Sigmoid colon (tissue), 7 donors: ENCODE measurements around the gene DYNLT3. TPM values are rescaled to one million over a fixed set of nuclear protein-coding genes. Genes with fewer than 3 reads are reported as not detected.
A peak's percentile ranks its signal among the peaks of the same experiment; 100 is the strongest.

Source experiments
- DNase-seq: peaks from one replicate; pipeline ENCODE4 v3.0.0-alpha.2; 2019
- H3K27ac ChIP-seq, 4 donors: fragments of 200-600 bp; sonication (generic); one replicate each; pipeline ENCODE4 v1.5.1; 2016 to 2019; ENCODE audit warnings: mild to moderate bottlenecking in 1 of 4
- H3K27me3 ChIP-seq, 3 donors: fragments of 200-600 bp; sonication (generic); one replicate each; pipeline ENCODE4 v1.5.1; 2019; ENCODE audit warnings: mild to moderate bottlenecking in 1 of 3
- H3K36me3 ChIP-seq, 4 donors: fragments of 200-600 bp; sonication (generic); one replicate each; pipeline ENCODE4 v1.5.1; 2016 to 2019
- H3K4me1 ChIP-seq, 4 donors: fragments of 200-600 bp; sonication (generic); one replicate each; pipeline ENCODE4 v1.5.1; 2017 to 2019
- H3K4me3 ChIP-seq, 4 donors: fragments of 200-600 bp; sonication (generic); one replicate each; pipeline ENCODE4 v1.5.1; 2017 to 2019; ENCODE audit warnings: mild to moderate bottlenecking in 2 of 4, moderate library complexity in 1 of 4
- H3K9me3 ChIP-seq, 4 donors: fragments of 200-600 bp in 3 of 4; sonication (generic) in 3 of 4; one replicate each; pipeline versions ENCODE4 v1.5.1 to v1.6.1; 2013 to 2019
- CTCF ChIP-seq, 4 experiments: fragments of 450-650 bp in 3 of 4; fragments of 200-600 bp in 1 of 4; IDR thresholded peaks; one replicate each; pipeline ENCODE4 v1.5.1; 2016 to 2019; ENCODE audit warnings: antibody characterized with exemption in 4 of 4, mild to moderate bottlenecking in 3 of 4, moderate library complexity in 2 of 4
- EP300 ChIP-seq, 4 donors: sonication (generic); formaldehyde crosslinking; IDR thresholded peaks; one replicate each; pipeline ENCODE4 v1.6.1; 2017; ENCODE audit warnings: antibody characterized with exemption in 4 of 4
- POLR2A ChIP-seq, 2 donors: fragments of 450-650 bp; IDR thresholded peaks; one replicate each; pipeline ENCODE4 v1.6.1; 2016; ENCODE audit warnings: antibody characterized with exemption in 2 of 2, mild to moderate bottlenecking in 2 of 2, moderate library complexity in 2 of 2
- POLR2AphosphoS5 ChIP-seq, 4 donors: sonication (generic); formaldehyde crosslinking; IDR thresholded peaks; one replicate each; pipeline ENCODE4 v1.6.1; 2017; ENCODE audit warnings: antibody characterized with exemption in 4 of 4
- WGBS, 2 donors: extraction: QIAGEN DNeasy Blood & Tissue Kit; methylation state at CpG; one replicate each; pipeline ENCODE4 v1.1.7; 2013; 5-methylcytosine and 5-hydroxymethylcytosine counted together
- intact Hi-C: fragments of 100-400 bp; cut with DNase I; formaldehyde crosslinking; loops from one replicate; pipeline ENCODE4 v1.15.1; 2023
- polyA plus RNA-seq, 3 donors: library from polyadenylated mRNA; stranded (reverse); fragments of 200-250 nt; gene quantifications; one replicate each; pipeline ENCODE4 v1.2.3, GENCODE V29; 2013
- total RNA-seq, 4 donors: library from RNA; depleted of rRNA; stranded (reverse); fragments of >200 nt; gene quantifications; one replicate each; pipeline ENCODE4 v1.1.0, GENCODE V29; 2016
- donor health status: healthy with polysubstance abuse.
- donor health status: Bipolar disorder and iron deficiency.
- donor health status: healthy.

Gene DYNLT3
- total RNA-seq (10 to 100 TPM; 32.4 to 55.3 (median 45.2) TPM), polyA plus RNA-seq (10 to 100 TPM; 16.5 to 37.2 (median 34.8) TPM)

GRCh38 chrX:37846934-37847732 lies at the start of gene DYNLT3:
Gene DYNLT3, minus strand, starts transcription at chrX:37847571. Its CDS starts 61 bp downstream, at chrX:37847510.
- DNase-seq: peak; percentile 90
- Histone ChIP-seq H3K27me3 (no peaks in the 10 kb centered on the region), H3K4me3 (peak within 1 kb of the TSS; percentile 74 to 81 (median 78)), H3K4me1 (no peaks in the 10 kb centered on the region), H3K9me3 (no peaks in the 10 kb centered on the region), H3K27ac (peak within 1 kb of the TSS; percentile 87 to 94 (median 88)), H3K36me3 (no peaks in the 10 kb centered on the region)
- peak; percentile 65 to 70 for TF ChIP-seq POLR2A (IDR thresholded peaks at IDR 0.05)
- TF ChIP-seq POLR2AphosphoS5 (IDR thresholded peaks at IDR 0.05): peak; percentile 90 to 95 (median 94)
- no peak for TF ChIP-seq EP300 (IDR thresholded peaks at IDR 0.05)
- intact Hi-C loops: loop anchor here (2.0 kb wide), 1 partner anchor 480 kb away; the partner anchor contains the start of gene RPGR
- WGBS, 2 donors: 0 to 6% methylated on average over 67 of the region's 67 CpGs

GRCh38 chrX:37896511-37896890 lies 49.1 kb upstream of the DYNLT3 start:
- Histone ChIP-seq H3K9me3 (no peaks in the 10 kb centered on the region), H3K4me3 (no peak overlapping the region), H3K4me1 (no peaks in the 10 kb centered on the region), H3K27me3 (no peaks in the 10 kb centered on the region), H3K27ac (no peak overlapping the region), H3K36me3 (no peaks in the 10 kb centered on the region)
- 70 to 74% methylated on average over 1 of the region's 1 CpG for WGBS, 2 donors
- DNase-seq: no peak
- TF ChIP-seq POLR2A (IDR thresholded peaks at IDR 0.05) (no peak), EP300 (IDR thresholded peaks at IDR 0.05) (no peak), CTCF (IDR thresholded peaks at IDR 0.05) (no peak), POLR2AphosphoS5 (IDR thresholded peaks at IDR 0.05) (no peak)
- intact Hi-C loops: no loop called here

GRCh38 chrX:37895795-37896510 lies 48.6 kb upstream of the DYNLT3 start:
- H3K36me3 ChIP-seq: no peaks in the 10 kb centered on the region
- H3K4me1 ChIP-seq: no peaks in the 10 kb centered on the region
- intact Hi-C loops: no loop called here
- TF ChIP-seq CTCF (IDR thresholded peaks at IDR 0.05) (no peak), EP300 (IDR thresholded peaks at IDR 0.05) (no peak), POLR2A (IDR thresholded peaks at IDR 0.05) (no peak), POLR2AphosphoS5 (IDR thresholded peaks at IDR 0.05) (no peak)
- H3K27ac ChIP-seq: no peak overlapping the region
- DNase-seq: no peak
- no peaks in the 10 kb centered on the region for H3K27me3 ChIP-seq
- H3K9me3 ChIP-seq: no peaks in the 10 kb centered on the region
- no peak overlapping the region for H3K4me3 ChIP-seq

- no peak for DNase-seq
- no peak overlapping the region for H3K4me3 ChIP-seq
- no peaks in the 10 kb centered on the region for H3K27me3 ChIP-seq
- WGBS, 2 donors: 30 to 43% methylated on average over 3 of the region's 3 CpGs
- no peaks in the 10 kb centered on the region for H3K9me3 ChIP-seq
- H3K4me1 ChIP-seq: no peaks in the 10 kb centered on the region
- TF ChIP-seq POLR2AphosphoS5 (IDR thresholded peaks at IDR 0.05): no peak
- TF ChIP-seq POLR2A (IDR thresholded peaks at IDR 0.05): no peak
- no peak for TF ChIP-seq CTCF (IDR thresholded peaks at IDR 0.05)
- no peak for TF ChIP-seq EP300 (IDR thresholded peaks at IDR 0.05)
- no peaks in the 10 kb centered on the region for H3K36me3 ChIP-seq
- no peak overlapping the region for H3K27ac ChIP-seq
- intact Hi-C loops: no loop called here
Observed at GRCh38 chrX:37894725-37895124, 47.4 kb upstream of the DYNLT3 start.

- Histone ChIP-seq H3K36me3 (no peaks in the 10 kb centered on the region), H3K27me3 (no peaks in the 10 kb centered on the region), H3K27ac (no peak overlapping the region), H3K4me3 (no peak overlapping the region), H3K4me1 (no peaks in the 10 kb centered on the region), H3K9me3 (no peaks in the 10 kb centered on the region)
- TF ChIP-seq POLR2A (IDR thresholded peaks at IDR 0.05) (no peak), POLR2AphosphoS5 (IDR thresholded peaks at IDR 0.05) (no peak), EP300 (IDR thresholded peaks at IDR 0.05) (no peak), CTCF (IDR thresholded peaks at IDR 0.05) (no peak)
- DNase-seq: no peak
- 89 to 90% methylated on average over 5 of the region's 5 CpGs for WGBS, 2 donors
- intact Hi-C loops: no loop called here
Observed at GRCh38 chrX:37888010-37888409, 40.6 kb upstream of the DYNLT3 start.
